ENCODE results near the gene ASXL2. TPM values are rescaled to one million over a fixed set of nuclear protein-coding genes. Genes with fewer than 3 reads are reported as not detected.

The ASXL2 gene
- total and polyA plus RNA-seq, 2 of the 13 experiments (the other 11 are each of a cell fraction or from before 2014, with no cell fraction given): 12.1 to 19.2 TPM

- TF ChIP-seq AKNA (CRISPR knock-in tag; IDR thresholded peaks at IDR 0.05; ENCODE audit: borderline replicate concordance) (no peak), HOMEZ (CRISPR knock-in tag; IDR thresholded peaks at IDR 0.05; ENCODE audit: low read depth) (peak; percentile 88), ZNF615 (CRISPR knock-in tag; IDR thresholded peaks at IDR 0.05; ENCODE audit: borderline replicate concordance) (no peak), FOXK1 (CRISPR knock-in tag; IDR thresholded peaks at IDR 0.05; ENCODE audit: borderline replicate concordance, low read depth) (peak; percentile 88; the same call in 1 of the 2 replicates), U2AF2 (IDR thresholded peaks at IDR 0.05; ENCODE audit: low read depth, low read length) (no peak), HDAC6 (IDR thresholded peaks at IDR 0.05; ENCODE audit: low read depth, low read length) (no peak), FOXC1 (CRISPR knock-in tag; IDR thresholded peaks at IDR 0.05; ENCODE audit: borderline replicate concordance) (peak; percentile 23; the same call in 1 of the 2 replicates), ZNF12 (CRISPR knock-in tag; IDR thresholded peaks at IDR 0.05) (peak; percentile 24; the same call in 1 of the 2 replicates), U2AF1 (optimal IDR thresholded peaks at IDR 0.05; ENCODE audit: low read depth, low read length) (no peak), ZNF75D (CRISPR knock-in tag; IDR thresholded peaks at IDR 0.05; ENCODE audit: borderline replicate concordance) (no peak), RFX3 (CRISPR knock-in tag; IDR thresholded peaks at IDR 0.05) (no peak), SRSF9 (IDR thresholded peaks at IDR 0.05; ENCODE audit: borderline replicate concordance, insufficient read depth, low read depth, low read length, poor library complexity, severe bottlenecking) (no peak), AGO2 (optimal IDR thresholded peaks at IDR 0.05; ENCODE audit: low read depth, low read length) (no peak), SALL1 (CRISPR knock-in tag; IDR thresholded peaks at IDR 0.05) (peak; percentile 98)
- TF ChIP-seq, protein P1, sequence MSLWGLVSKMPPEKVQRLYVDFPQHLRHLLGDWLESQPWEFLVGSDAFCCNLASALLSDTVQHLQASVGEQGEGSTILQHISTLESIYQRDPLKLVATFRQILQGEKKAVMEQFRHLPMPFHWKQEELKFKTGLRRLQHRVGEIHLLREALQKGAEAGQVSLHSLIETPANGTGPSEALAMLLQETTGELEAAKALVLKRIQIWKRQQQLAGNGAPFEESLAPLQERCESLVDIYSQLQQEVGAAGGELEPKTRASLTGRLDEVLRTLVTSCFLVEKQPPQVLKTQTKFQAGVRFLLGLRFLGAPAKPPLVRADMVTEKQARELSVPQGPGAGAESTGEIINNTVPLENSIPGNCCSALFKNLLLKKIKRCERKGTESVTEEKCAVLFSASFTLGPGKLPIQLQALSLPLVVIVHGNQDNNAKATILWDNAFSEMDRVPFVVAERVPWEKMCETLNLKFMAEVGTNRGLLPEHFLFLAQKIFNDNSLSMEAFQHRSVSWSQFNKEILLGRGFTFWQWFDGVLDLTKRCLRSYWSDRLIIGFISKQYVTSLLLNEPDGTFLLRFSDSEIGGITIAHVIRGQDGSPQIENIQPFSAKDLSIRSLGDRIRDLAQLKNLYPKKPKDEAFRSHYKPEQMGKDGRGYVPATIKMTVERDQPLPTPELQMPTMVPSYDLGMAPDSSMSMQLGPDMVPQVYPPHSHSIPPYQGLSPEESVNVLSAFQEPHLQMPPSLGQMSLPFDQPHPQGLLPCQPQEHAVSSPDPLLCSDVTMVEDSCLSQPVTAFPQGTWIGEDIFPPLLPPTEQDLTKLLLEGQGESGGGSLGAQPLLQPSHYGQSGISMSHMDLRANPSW (CRISPR knock-in tag; IDR thresholded peaks at IDR 0.05; ENCODE audit: borderline replicate concordance): no peak
- TF ChIP-seq, protein P2, sequence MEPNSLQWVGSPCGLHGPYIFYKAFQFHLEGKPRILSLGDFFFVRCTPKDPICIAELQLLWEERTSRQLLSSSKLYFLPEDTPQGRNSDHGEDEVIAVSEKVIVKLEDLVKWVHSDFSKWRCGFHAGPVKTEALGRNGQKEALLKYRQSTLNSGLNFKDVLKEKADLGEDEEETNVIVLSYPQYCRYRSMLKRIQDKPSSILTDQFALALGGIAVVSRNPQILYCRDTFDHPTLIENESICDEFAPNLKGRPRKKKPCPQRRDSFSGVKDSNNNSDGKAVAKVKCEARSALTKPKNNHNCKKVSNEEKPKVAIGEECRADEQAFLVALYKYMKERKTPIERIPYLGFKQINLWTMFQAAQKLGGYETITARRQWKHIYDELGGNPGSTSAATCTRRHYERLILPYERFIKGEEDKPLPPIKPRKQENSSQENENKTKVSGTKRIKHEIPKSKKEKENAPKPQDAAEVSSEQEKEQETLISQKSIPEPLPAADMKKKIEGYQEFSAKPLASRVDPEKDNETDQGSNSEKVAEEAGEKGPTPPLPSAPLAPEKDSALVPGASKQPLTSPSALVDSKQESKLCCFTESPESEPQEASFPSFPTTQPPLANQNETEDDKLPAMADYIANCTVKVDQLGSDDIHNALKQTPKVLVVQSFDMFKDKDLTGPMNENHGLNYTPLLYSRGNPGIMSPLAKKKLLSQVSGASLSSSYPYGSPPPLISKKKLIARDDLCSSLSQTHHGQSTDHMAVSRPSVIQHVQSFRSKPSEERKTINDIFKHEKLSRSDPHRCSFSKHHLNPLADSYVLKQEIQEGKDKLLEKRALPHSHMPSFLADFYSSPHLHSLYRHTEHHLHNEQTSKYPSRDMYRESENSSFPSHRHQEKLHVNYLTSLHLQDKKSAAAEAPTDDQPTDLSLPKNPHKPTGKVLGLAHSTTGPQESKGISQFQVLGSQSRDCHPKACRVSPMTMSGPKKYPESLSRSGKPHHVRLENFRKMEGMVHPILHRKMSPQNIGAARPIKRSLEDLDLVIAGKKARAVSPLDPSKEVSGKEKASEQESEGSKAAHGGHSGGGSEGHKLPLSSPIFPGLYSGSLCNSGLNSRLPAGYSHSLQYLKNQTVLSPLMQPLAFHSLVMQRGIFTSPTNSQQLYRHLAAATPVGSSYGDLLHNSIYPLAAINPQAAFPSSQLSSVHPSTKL (CRISPR knock-in tag; IDR thresholded peaks at IDR 0.05): peak; percentile 97
These were observed 91.3 kb downstream of the ASXL2 start (continued) for GRCh38 chr2:25787020-25787419.
